GM21423 (cell line): ENCODE measurements around the gene CBX1.
A peak's percentile ranks its signal among the peaks of the same experiment; 100 is the strongest.

Experiments
- ATAC-seq: cut with Tn5 transposase; IDR thresholded peaks from one replicate; pipeline ENCODE4 v1.9.1; 2021; ENCODE audit warnings: mild to moderate bottlenecking, moderate library complexity; ENCODE audit not compliant: unreplicated experiment

CBX1 gene

GRCh38 chr17:48027322-48027981 lies 73.8 kb downstream of the CBX1 start:
- ATAC-seq: no peak

GRCh38 chr17:48026502-48027321 lies 74.6 kb downstream of the CBX1 start:
- ATAC-seq: peak; percentile 35

GRCh38 chr17:48025904-48026501 lies 75.3 kb downstream of the CBX1 start:
- no peak for ATAC-seq

GRCh38 chr17:48025040-48025903 lies 76.0 kb downstream of the CBX1 start:
- peak; percentile 87 for ATAC-seq

- no peak for ATAC-seq
Observed at GRCh38 chr17:48024149-48025039, 76.9 kb downstream of the CBX1 start.

- no peak for ATAC-seq
Observed at GRCh38 chr17:48023400-48024148, 77.7 kb downstream of the CBX1 start.

- ATAC-seq: no peak
Observed at GRCh38 chr17:48022901-48023300, 78.4 kb downstream of the CBX1 start.

GRCh38 chr17:48021934-48022333 lies 79.3 kb downstream of the CBX1 start:
- no peak for ATAC-seq
